IPS-20b (cell line): Measurements from ENCODE around the gene FLVCR1.

Source experiments
- H3K27ac ChIP-seq: one replicate; pipeline ENCODE4 v1.5.1; 2013; ENCODE audit warnings: low read length
- H3K27me3 ChIP-seq: 2 replicates; pipeline ENCODE4 v1.6.1; 2013; ENCODE audit warnings: mild to moderate bottlenecking, low read length, inconsistent platforms; ENCODE audit not compliant: insufficient read depth
- H3K36me3 ChIP-seq: 2 replicates; pipeline ENCODE4 v1.6.1; 2013; ENCODE audit warnings: low read depth, mild to moderate bottlenecking, inconsistent platforms, low read length, moderate library complexity; ENCODE audit not compliant: insufficient read depth
- H3K4me1 ChIP-seq: 2 replicates; pipeline ENCODE4 v1.6.1; 2013; ENCODE audit warnings: mild to moderate bottlenecking, control low read depth, inconsistent platforms, low read length, moderate library complexity; ENCODE audit not compliant: insufficient read depth
- H3K4me3 ChIP-seq: 2 replicates; pipeline ENCODE4 v1.5.1; 2013; ENCODE audit warnings: mild to moderate bottlenecking, low read length, inconsistent platforms
- H3K9ac ChIP-seq: 2 replicates; pipeline ENCODE4 v1.6.1; 2013; ENCODE audit warnings: low read depth, mild to moderate bottlenecking, inconsistent platforms, low read length, moderate library complexity
- H3K9me3 ChIP-seq: 2 replicates; pipeline ENCODE4 v1.6.1; 2013; ENCODE audit warnings: mild to moderate bottlenecking, low read depth, low read length, inconsistent platforms; ENCODE audit not compliant: insufficient read depth

The FLVCR1 gene

DNA sequence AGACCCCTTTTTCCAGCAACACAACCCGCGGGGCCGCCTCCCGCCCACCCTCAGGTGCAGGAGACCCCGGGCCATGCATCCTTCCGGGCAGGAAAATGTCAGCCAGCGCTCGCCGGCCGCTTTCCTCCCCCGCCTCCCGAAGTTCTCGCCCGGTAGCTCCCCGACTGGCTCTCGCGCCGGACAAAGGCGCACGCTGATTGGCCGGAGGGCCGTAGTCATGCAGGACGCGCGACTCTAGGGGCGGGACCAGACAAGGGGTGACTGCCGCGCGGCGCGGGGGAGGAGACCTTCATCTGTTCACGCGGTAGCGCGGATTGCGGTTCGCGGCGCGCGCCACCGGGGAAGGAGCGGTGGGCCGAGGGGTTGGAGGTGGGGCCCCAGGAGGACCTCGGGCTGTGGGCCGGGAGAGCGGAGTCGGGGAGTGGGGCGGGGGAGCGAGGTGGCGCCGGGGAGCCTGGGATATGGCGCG lies at the start of gene FLVCR1:
Gene FLVCR1 (plus strand): TSS at position 284 of the 469 bp plus-strand sequence. CDS start 178 bp downstream, at position 462.
- peaks cover 22% of the 10 kb centered on the region for H3K36me3 ChIP-seq
- peaks cover 16% of the 10 kb centered on the region for H3K4me1 ChIP-seq
- H3K27ac ChIP-seq = peak within 1 kb of the TSS; percentile 66
- H3K9me3 ChIP-seq = no peaks in the 10 kb centered on the region
- H3K27me3 ChIP-seq = no peaks in the 10 kb centered on the region
- peak within 1 kb of the TSS; percentile 100 for H3K4me3 ChIP-seq
- H3K9ac ChIP-seq = peak within 1 kb of the TSS; percentile 90

DNA sequence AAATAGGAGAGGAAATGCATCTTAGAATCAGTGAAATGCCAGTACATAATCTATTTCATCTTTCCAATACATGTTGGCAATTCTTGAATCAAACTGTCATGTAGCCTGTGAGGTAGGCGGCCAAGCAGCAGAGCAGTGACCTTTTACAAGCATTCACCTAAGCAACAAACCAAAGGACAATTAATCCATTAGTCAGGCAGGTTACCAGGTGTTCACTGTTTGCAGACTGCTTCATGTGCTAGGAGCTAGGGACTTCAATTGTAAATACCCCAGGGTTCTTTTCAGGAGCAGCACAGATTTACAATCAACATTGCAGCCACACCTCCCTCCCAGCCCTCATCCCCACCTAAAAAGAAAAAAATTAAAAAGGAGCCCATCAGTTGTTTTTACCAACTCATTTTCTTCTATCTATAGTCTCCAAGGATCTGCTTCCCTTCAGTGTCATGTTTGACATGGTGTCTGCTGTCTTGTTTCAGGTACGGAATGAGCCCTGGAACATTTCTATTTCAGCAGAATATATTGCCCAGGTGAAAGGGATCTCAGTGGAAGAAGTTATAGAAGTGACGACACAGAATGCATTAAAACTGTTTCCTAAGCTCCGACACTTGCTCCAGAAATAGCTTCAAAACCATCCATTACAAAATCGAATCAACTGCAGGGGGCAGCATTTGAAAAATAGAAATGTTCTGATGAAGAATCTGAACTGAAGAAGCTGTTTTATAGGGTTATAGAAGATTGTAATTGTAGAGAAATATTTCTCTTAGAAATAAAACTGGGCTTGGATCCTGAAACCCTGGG lies 43.3 kb upstream of the FLVCR1 start:
- no peak overlapping the region for H3K4me3 ChIP-seq
- H3K4me1 ChIP-seq = no peaks in the 10 kb centered on the region
- no peaks in the 10 kb centered on the region for H3K36me3 ChIP-seq
- no peaks in the 10 kb centered on the region for H3K27me3 ChIP-seq
- no peak overlapping the region for H3K9ac ChIP-seq
- H3K9me3 ChIP-seq = no peaks in the 10 kb centered on the region
- H3K27ac ChIP-seq = no peak overlapping the region

DNA sequence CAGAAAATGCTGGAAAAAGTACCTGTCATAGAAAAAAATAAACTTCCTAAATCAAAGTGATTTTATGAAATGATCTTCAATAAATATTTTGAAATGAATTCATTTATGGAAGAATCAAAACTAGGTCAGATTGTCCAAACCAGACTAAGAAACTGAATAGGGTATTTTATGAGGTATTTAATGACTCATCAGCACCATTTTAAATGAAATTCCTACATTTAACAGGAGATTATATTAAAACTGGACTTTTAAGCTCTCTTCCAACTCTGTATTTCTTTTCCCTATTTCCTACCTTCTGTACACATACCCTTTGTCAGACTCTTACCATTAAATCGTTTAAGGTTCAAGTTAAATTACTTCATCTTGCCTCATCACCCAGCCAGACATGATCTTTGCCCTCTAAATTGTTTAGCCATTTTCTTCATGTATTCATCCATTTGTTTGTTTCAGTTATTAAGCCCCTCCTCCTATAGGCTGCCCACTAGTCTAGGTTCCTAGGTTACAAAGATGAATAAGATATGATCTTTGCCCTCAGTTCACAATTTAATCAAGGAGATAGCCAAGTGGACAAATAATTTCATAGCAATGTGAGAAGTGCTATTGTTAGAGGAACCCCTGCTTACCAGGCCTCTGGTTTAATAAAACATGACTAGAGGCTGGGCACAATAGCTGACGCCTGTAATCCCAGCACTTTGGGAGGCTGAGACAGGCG lies 41.4 kb upstream of the FLVCR1 start:
- no peak overlapping the region for H3K4me3 ChIP-seq
- no peak overlapping the region for H3K9ac ChIP-seq
- no peaks in the 10 kb centered on the region for H3K9me3 ChIP-seq
- no peaks in the 10 kb centered on the region for H3K36me3 ChIP-seq
- H3K27ac ChIP-seq = no peak overlapping the region
- H3K27me3 ChIP-seq = no peaks in the 10 kb centered on the region
- no peaks in the 10 kb centered on the region for H3K4me1 ChIP-seq

DNA sequence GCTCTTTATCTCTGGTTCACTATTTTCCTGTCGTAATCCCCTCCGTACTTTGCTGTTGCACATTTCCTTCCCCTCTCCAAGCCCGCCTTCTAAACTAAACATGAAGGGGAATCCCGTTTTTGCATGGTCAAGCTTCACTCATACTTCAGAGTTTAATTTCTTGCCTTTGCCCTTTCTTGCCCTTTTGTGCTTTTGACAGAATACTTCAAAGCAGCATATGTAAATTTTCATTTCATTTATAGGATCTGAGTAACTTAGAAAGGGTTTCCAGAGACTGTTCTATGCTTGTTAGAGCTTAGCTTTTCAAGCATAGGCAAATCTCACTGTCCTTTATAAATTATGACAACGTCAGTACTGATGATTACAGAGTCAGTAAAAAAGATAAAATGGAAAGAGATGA lies 38.3 kb upstream of the FLVCR1 start:
- Histone ChIP-seq H3K4me1 (no peaks in the 10 kb centered on the region), H3K27me3 (no peaks in the 10 kb centered on the region), H3K36me3 (no peaks in the 10 kb centered on the region), H3K4me3 (no peak overlapping the region), H3K27ac (no peak overlapping the region), H3K9me3 (peaks cover under 1% of the 10 kb centered on the region; the same call in 1 of the 2 replicates), H3K9ac (no peak overlapping the region)

DNA sequence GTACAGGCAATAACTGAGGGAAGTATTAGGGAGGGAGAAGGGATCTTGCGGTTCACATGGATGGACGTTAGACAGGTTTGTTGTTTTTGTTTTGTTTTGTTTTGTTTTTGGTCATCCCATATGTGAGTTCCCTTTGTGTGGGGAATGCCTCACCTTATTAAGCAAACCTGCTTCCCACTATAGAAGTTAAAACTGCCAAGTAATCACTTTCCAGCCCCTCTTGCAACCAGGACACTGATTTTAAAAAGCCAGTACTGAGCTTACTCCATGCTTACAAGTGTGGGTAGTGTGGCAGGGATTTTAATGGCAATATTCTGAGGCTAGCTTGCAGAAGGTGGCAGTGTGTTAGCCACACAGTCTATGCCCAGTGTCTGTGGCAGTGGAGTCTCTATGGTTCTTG lies 37.1 kb upstream of the FLVCR1 start:
- Histone ChIP-seq H3K4me3 (no peak overlapping the region), H3K27me3 (no peaks in the 10 kb centered on the region), H3K27ac (no peak overlapping the region), H3K9ac (no peak overlapping the region), H3K4me1 (no peaks in the 10 kb centered on the region), H3K9me3 (peaks cover 13% of the 10 kb centered on the region), H3K36me3 (no peaks in the 10 kb centered on the region)

DNA sequence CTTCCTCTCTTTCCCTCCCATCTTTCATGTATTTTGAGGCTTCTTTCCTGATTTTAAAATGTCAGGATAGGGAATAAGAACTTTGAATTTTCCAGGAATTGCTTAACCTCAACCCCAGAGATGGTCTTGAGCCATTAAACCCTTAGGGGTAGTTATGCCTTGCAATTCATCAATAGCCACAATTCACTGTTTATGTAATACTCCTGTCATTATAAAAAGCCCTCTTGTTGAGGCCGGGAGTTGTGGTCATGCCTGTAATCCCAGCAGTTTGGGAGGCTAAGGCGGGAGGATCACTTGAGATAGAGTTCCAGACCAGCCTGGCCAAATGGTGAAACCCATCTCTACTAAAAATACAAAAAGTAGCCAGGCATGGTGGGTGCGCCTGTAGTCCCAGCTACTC lies 35.1 kb upstream of the FLVCR1 start:
- no peaks in the 10 kb centered on the region for H3K27me3 ChIP-seq
- H3K9ac ChIP-seq = no peak overlapping the region
- peaks cover 19% of the 10 kb centered on the region for H3K9me3 ChIP-seq
- no peak overlapping the region for H3K4me3 ChIP-seq
- no peaks in the 10 kb centered on the region for H3K4me1 ChIP-seq
- no peak overlapping the region for H3K27ac ChIP-seq
- H3K36me3 ChIP-seq = no peaks in the 10 kb centered on the region

DNA sequence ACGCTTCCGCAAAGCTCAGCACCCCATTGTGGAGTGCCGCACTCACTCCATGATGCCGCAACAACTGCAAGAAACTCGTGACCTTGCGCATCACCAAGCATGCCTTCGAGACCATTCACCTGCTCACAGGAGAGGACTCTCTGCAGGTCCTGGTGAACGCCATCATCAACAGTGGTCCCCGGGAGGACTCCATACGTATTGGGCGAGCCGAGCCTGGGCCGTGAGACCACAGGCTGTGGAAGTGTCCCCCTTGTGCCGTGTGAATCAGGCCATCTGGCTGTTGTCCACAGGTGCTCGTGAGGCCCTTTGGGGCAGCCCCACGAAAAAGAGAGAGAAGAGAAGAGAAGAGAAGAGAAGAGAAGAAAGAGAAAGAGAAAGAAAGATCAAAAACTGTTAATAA lies 33.9 kb upstream of the FLVCR1 start:
- no peaks in the 10 kb centered on the region for H3K4me1 ChIP-seq

DNA sequence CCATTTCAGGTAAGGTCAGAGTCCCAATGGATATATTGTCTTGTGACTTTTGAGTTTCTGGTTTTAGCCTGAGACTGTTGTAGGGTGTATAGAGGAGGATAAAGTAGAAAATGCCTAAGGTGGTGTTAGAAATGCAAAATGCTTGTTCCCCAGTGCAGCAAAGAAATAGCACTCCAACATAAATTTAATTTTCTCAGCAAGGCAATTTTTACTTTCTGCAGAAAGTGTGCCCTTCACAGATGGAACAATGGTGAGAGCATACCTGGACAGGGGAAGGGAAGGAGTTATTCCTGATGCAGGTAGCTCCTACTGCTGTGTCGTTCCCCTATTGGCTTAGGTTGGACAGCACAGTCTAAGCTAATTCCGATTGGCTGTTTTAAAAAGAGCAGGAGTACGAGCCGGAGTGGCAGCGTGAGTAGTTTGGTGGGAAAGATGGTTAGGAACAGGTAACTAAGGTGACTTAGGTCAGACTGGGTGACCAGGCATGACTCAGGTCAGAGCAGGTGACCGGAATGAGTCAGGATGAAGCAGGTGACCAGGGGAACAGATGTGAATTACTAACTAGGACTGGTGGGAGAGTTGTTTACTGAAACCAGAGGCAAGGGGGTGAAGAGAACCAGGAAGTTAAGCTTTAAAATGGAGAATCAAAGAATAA lies 32.1 kb upstream of the FLVCR1 start:
- Histone ChIP-seq H3K4me1 (no peaks in the 10 kb centered on the region), H3K4me3 (no peak overlapping the region; the same call in 1 of the 2 replicates), H3K27ac (no peak overlapping the region), H3K9me3 (peaks cover 19% of the 10 kb centered on the region), H3K9ac (no peak overlapping the region), H3K27me3 (no peaks in the 10 kb centered on the region), H3K36me3 (no peaks in the 10 kb centered on the region)

More for the DNA sequence above, 33.9 kb upstream of the FLVCR1 start:
- H3K9me3 ChIP-seq = peaks cover 19% of the 10 kb centered on the region
- no peak overlapping the region for H3K4me3 ChIP-seq
- no peaks in the 10 kb centered on the region for H3K36me3 ChIP-seq
- no peak overlapping the region for H3K9ac ChIP-seq
- no peak overlapping the region for H3K27ac ChIP-seq
- H3K27me3 ChIP-seq = no peaks in the 10 kb centered on the region

DNA sequence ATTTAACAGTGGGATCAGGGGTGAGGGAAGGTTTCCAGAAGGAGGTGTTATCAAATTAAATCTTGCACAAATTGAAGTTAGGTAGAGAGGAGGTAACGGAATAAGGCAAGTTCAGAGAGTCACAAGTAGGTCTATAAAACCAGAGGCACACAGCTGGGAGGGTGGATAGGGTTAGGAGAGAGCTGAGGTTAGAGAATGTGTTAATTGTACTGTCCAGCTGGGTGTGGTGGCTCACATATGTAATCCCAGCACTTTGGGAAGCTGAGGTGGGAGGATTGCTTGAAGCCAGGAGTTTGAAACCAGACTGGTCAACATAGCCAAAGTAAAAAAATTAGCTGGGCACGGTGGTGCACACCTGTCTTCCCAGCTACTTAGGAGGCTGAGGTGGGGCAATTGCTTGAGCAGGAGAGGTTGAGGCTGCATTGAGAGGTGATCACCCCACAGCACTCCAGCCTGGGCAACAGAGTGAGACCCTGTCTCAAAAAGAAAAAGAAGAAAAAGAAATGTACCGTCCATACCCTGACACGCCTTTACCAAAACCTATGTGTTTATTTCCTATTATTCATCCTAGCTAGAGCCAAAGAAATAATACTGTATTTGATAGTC lies 30.8 kb upstream of the FLVCR1 start:
- Histone ChIP-seq H3K9me3 (peaks cover 19% of the 10 kb centered on the region), H3K4me1 (no peaks in the 10 kb centered on the region), H3K4me3 (no peak overlapping the region), H3K27ac (no peak overlapping the region), H3K9ac (no peak overlapping the region), H3K36me3 (no peaks in the 10 kb centered on the region), H3K27me3 (no peaks in the 10 kb centered on the region)

DNA sequence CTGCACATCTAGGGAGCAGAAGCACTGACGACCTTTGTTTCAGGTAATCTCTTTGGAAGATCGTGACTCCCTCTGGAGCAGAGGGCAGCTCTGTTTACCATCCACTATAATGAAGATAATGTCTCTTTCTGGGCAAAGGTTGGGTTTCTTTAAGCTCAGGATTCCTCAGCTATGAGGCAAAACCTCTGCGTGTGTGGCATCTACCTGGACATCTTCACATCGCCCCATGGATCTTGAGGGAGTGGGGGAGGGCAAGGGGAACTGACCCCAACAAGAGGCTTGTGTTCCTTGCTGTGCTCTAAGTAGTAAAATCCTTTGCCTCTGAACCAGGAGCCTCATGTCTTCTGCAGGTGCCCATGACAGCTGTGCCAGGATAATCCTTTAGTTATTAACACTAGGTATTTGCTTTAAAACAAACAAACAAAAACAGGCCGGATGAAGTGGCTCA lies 30.2 kb upstream of the FLVCR1 start:
- Histone ChIP-seq H3K9ac (no peak overlapping the region), H3K36me3 (no peaks in the 10 kb centered on the region)

DNA sequence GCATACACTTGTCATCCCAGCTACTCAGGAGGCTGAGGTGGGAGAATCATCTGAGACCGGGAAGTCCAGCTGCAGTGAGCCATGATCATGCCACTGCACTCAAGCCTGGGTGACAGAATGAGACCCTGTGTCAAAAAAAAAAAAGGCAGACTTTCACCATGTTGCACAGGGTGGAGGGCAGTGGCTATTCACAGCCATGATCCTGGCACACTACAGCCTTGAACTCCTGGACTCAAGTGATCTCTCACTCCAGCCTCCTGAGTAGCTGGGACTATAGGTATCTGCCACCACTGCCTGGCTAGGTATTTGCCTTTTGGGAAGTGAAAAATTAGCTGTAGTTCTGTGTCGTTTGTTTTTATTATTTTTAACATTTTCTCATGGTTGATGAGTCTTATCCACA lies 29.7 kb upstream of the FLVCR1 start:
- no peaks in the 10 kb centered on the region for H3K4me1 ChIP-seq
- no peak overlapping the region for H3K27ac ChIP-seq
- no peaks in the 10 kb centered on the region for H3K36me3 ChIP-seq
- no peak overlapping the region for H3K4me3 ChIP-seq
- no peak overlapping the region for H3K9ac ChIP-seq
- peaks cover 19% of the 10 kb centered on the region for H3K9me3 ChIP-seq
- H3K27me3 ChIP-seq = no peaks in the 10 kb centered on the region

More for the DNA sequence above, 30.2 kb upstream of the FLVCR1 start:
- no peak overlapping the region for H3K4me3 ChIP-seq
- H3K4me1 ChIP-seq = no peaks in the 10 kb centered on the region
- peaks cover 19% of the 10 kb centered on the region for H3K9me3 ChIP-seq
- H3K27me3 ChIP-seq = no peaks in the 10 kb centered on the region
- no peak overlapping the region for H3K27ac ChIP-seq
